Mononuclear cell (primary cell): ENCODE results near the gene CLCN6. TPM values are rescaled to one million over a fixed set of nuclear protein-coding genes. Genes with fewer than 3 reads are reported as not detected.

ENCODE experiments used
- H3K27me3 ChIP-seq: 2 replicates; pipeline ENCODE4 v1.6.0; 2011; ENCODE audit warnings: low read length, control low read depth; ENCODE audit not compliant: insufficient read depth
- H3K4me1 ChIP-seq: 2 replicates; pipeline ENCODE4 v1.5.1; 2011; ENCODE audit warnings: mild to moderate bottlenecking, low read length, control low read depth; ENCODE audit not compliant: insufficient read depth
- H3K4me3 ChIP-seq: 2 replicates; pipeline ENCODE4 v1.5.1; 2011; ENCODE audit warnings: mild to moderate bottlenecking, low read length, moderate library complexity
- H3K9me3 ChIP-seq: 2 replicates; pipeline ENCODE4 v1.5.1; 2011; ENCODE audit warnings: low read depth, mild to moderate bottlenecking, control low read depth, low read length
- total RNA-seq: library from RNA; depleted of rRNA; stranded (reverse); fragments of >200 nt; gene quantifications from one replicate; pipeline ENCODE4 v1.2.3, GENCODE V29; 2012

CLCN6 gene
- total RNA-seq, 1 donor, result 7.8 TPM

- H3K27me3 ChIP-seq, result peaks cover 49% of the 10 kb centered on the region
- no peaks in the 10 kb centered on the region for H3K9me3 ChIP-seq
- H3K4me3 ChIP-seq, result no peak overlapping the region
Observed at GRCh38 chr1:11858968-11859871, 53.2 kb downstream of the CLCN6 start.

DNA sequence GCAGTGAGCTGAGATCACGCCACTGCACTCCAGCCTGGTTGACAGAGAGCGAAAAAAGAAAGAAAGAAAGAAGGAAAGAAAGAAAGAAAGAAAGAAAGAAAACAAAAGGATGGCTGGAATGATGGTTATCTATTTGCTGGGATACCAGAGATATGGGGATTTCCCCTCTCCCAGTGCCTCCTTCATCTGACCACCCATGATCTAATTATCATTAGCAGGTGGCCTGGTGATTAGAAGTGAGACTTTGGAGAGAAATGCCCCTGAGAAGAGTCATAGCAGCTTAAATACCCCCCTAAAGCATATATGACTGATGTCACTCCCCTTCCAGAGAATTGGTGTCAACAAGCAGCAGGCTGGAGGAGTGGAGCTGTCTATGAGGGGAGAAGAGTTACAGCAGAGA lies 54.1 kb downstream of the CLCN6 start:
- Histone ChIP-seq H3K4me3 (no peak overlapping the region), H3K27me3 (peaks cover 49% of the 10 kb centered on the region), H3K4me1 (no peaks in the 10 kb centered on the region)

More at GRCh38 chr1:11858968-11859871, 53.2 kb downstream of the CLCN6 start:
- no peaks in the 10 kb centered on the region for H3K4me1 ChIP-seq

GRCh38 chr1:11860587-11860986 lies 54.6 kb downstream of the CLCN6 start:
- Histone ChIP-seq H3K27me3 (peaks cover 49% of the 10 kb centered on the region), H3K9me3 (no peaks in the 10 kb centered on the region), H3K4me1 (no peaks in the 10 kb centered on the region), H3K4me3 (no peak overlapping the region)

More for the DNA sequence above, 54.1 kb downstream of the CLCN6 start:
- H3K9me3 ChIP-seq, result no peaks in the 10 kb centered on the region

DNA sequence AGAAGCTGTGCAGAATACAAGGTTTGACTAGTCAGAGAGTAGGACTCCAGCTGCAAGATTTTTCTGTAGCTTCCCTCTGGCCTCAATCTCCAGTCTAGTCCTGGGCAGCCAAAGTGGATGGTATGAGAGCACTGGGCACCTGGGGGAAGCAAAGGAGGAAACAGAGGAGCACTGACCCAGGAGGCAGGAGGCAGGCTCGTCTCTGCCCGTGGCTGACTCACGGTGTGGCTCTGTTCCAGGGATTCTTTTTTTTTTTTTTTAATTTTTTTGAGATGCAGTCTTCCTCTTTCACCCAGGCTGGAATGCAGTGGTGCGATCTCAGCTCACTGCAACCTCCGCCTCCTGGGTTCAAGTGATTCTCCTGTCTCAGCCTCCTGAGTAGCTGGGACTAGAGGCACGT lies 56.9 kb downstream of the CLCN6 start:
- Histone ChIP-seq H3K4me3 (no peak overlapping the region), H3K4me1 (no peaks in the 10 kb centered on the region), H3K27me3 (peaks cover 40% of the 10 kb centered on the region), H3K9me3 (no peaks in the 10 kb centered on the region)

DNA sequence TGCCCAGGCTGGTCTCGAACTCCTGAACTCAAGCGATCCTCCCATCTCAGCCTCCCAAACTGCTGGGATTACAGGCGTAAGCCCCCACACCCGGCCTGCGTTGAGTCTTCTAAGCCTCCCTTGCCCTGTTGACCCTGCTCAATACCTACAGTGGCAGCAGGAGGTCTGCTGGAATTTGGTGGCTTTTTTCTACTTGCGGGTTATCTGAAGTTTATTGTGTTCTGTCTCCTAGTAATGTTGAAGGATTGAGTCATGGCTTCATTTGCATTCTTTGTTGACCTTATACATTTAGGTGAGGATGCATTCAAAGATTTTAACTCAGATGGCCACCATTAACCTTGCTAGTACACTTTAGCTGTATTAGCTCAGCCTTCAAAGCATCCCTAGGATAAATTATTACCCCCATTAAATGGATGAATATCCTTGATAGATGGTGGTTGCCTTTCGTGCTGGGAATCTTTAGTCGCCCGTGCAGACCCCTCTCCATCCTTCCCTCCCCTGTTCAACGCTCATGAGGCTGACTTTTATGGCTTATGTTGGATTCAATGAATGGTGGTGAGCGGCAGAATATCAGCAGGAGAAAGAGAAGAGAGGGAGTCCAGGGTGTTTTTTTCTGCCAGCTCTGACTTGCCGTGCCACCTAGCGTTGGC lies 62.5 kb downstream of the CLCN6 start:
- Histone ChIP-seq H3K27me3 (no peaks in the 10 kb centered on the region), H3K4me3 (no peak overlapping the region), H3K4me1 (no peaks in the 10 kb centered on the region), H3K9me3 (no peaks in the 10 kb centered on the region)

- Histone ChIP-seq H3K4me3 (no peak overlapping the region), H3K4me1 (no peaks in the 10 kb centered on the region), H3K27me3 (no peaks in the 10 kb centered on the region), H3K9me3 (no peaks in the 10 kb centered on the region)
Observed at GRCh38 chr1:11869104-11869503, 63.1 kb downstream of the CLCN6 start.

- H3K27me3 ChIP-seq, result no peaks in the 10 kb centered on the region
- H3K4me3 ChIP-seq, result no peak overlapping the region
- no peaks in the 10 kb centered on the region for H3K9me3 ChIP-seq
- H3K4me1 ChIP-seq, result no peaks in the 10 kb centered on the region
Observed at GRCh38 chr1:11869650-11870207, 63.7 kb downstream of the CLCN6 start.

DNA sequence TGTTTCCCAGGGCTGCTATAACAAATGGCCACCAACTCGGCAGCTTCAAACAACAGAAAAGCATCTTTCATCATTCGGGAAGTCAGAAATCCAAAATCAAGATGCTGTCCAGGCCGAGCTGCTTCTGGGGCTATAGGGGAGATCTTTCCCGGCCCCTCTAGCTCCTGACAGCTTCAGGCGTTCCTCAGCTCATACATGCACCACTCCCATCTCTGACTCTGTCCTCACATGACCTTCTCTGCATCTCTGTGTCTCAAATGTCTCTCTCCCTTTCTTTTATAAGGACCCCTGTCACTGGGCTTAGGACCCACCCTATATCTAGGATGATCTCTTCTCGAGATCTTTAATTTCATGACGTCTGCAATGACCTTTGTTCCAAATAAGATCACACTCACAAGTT lies 66.6 kb downstream of the CLCN6 start:
- Histone ChIP-seq H3K4me3 (no peak overlapping the region), H3K9me3 (no peaks in the 10 kb centered on the region), H3K27me3 (no peaks in the 10 kb centered on the region), H3K4me1 (no peaks in the 10 kb centered on the region)

- Histone ChIP-seq H3K9me3 (no peaks in the 10 kb centered on the region), H3K27me3 (no peaks in the 10 kb centered on the region), H3K4me3 (no peak overlapping the region), H3K4me1 (no peaks in the 10 kb centered on the region)
Observed at GRCh38 chr1:11873395-11874257, 67.6 kb downstream of the CLCN6 start.

- H3K9me3 ChIP-seq, result no peaks in the 10 kb centered on the region
- no peaks in the 10 kb centered on the region for H3K27me3 ChIP-seq
- no peak overlapping the region for H3K4me3 ChIP-seq
- H3K4me1 ChIP-seq, result no peaks in the 10 kb centered on the region
Observed at GRCh38 chr1:11874258-11874562, 68.2 kb downstream of the CLCN6 start.

- no peak overlapping the region for H3K4me3 ChIP-seq
- no peaks in the 10 kb centered on the region for H3K9me3 ChIP-seq
- H3K4me1 ChIP-seq, result no peaks in the 10 kb centered on the region
- no peaks in the 10 kb centered on the region for H3K27me3 ChIP-seq
Observed at GRCh38 chr1:11874624-11875023, 68.6 kb downstream of the CLCN6 start.

DNA sequence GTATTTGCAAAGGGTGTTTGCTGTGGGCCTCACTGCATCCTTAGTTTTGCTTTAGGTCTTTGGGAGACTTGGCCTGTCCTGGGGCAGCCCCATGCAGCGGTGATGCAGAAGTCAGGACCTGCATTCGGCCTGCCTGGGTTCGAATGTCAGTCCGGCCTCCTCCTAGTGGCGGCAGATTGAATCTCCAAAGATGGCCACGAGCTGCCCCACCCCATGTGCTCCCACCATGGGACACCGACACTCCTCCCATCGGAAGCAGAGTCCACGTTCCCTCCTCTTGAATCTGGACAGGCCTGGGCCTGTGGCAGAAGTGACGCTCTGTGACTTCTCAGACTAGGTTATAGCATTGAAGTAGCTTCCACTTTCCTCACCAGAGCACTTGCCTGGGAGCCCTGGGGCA lies 69.1 kb downstream of the CLCN6 start:
- no peaks in the 10 kb centered on the region for H3K4me1 ChIP-seq
- H3K4me3 ChIP-seq, result no peak overlapping the region
- H3K27me3 ChIP-seq, result no peaks in the 10 kb centered on the region
- H3K9me3 ChIP-seq, result no peaks in the 10 kb centered on the region

DNA sequence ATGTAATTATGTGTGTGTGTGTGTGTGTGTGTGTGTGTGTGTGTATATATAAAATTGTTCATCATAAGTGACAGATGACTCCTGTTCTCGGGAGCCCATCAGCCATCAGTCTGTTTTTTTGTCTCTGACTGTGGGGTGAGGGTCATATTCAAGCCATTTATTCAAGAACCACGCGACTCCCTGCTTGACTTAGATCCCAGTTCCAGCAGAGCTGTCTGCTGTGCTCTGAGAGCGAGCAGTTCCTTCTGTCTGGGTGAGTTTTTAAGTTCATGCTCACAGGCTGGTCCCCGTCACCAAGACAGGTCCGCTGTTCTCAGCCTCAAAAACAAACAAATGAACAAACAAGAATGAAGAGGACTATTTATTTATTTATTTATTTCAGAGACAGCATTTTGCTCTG lies 71.1 kb downstream of the CLCN6 start:
- Histone ChIP-seq H3K4me1 (no peaks in the 10 kb centered on the region), H3K9me3 (no peaks in the 10 kb centered on the region), H3K27me3 (no peaks in the 10 kb centered on the region), H3K4me3 (no peak overlapping the region)

GRCh38 chr1:11878081-11878890 lies 72.3 kb downstream of the CLCN6 start:
- H3K9me3 ChIP-seq, result no peaks in the 10 kb centered on the region
- no peaks in the 10 kb centered on the region for H3K27me3 ChIP-seq
- H3K4me1 ChIP-seq, result no peaks in the 10 kb centered on the region
- H3K4me3 ChIP-seq, result no peak overlapping the region
